22Rv1 (cell line): ENCODE data around the gene AMPH.

ENCODE experiments used
- CTCF ChIP-seq: fragments of 450-650 bp; IDR thresholded peaks from 2 replicates; pipeline ENCODE4 v1.5.1; 2017; ENCODE audit warnings: mild to moderate bottlenecking
- ZFX ChIP-seq: fragments of 450-650 bp; IDR thresholded peaks from 2 replicates; pipeline ENCODE4 v1.6.1; 2017; ENCODE audit warnings: antibody characterized with exemption, borderline replicate concordance

- TF ChIP-seq CTCF (no peak), ZFX (no peak)
Measured at GRCh38 chr7:38372290-38372689, 258.9 kb downstream of the AMPH start.
